AG10803 (cell line): ENCODE data around the gene FBLN7.

Source experiments
- DNase-seq: peaks from one replicate; pipeline ENCODE4 v3.0.0; 2010; ENCODE audit warnings: low read depth
- H3K4me3 ChIP-seq: 2 replicates; pipeline ENCODE4 v1.5.1; 2011; ENCODE audit warnings: mild to moderate bottlenecking, low read length, control low read depth
- TF ChIP-seq, protein P1 (sequence below): conservative IDR thresholded peaks from 2 replicates; pipeline ENCODE4 v1.5.1; 2011; ENCODE audit warnings: mild to moderate bottlenecking, low read length, control low read depth, inconsistent platforms

Gene FBLN7

DNA sequence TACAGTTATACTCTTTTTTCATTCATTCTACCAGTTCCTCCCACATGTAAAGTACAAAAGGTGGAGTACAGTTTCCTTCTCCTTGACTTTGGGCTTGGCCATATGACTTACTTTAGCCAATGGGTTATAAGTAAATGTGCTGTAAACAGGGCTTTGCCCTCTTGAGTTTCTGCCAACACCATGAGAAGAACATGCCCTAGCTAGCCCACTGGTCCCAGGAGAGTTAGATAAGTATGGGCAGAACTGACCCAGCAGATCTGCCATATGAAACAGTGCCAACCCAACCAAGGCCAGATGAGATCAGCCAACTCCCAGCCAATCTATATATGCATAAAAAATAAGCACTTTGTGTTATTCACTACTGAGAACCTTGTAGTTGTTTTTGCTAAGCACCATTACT, 91.2 kb downstream of the FBLN7 start:
- peak; percentile 50 for DNase-seq
- TF ChIP-seq, protein P1, sequence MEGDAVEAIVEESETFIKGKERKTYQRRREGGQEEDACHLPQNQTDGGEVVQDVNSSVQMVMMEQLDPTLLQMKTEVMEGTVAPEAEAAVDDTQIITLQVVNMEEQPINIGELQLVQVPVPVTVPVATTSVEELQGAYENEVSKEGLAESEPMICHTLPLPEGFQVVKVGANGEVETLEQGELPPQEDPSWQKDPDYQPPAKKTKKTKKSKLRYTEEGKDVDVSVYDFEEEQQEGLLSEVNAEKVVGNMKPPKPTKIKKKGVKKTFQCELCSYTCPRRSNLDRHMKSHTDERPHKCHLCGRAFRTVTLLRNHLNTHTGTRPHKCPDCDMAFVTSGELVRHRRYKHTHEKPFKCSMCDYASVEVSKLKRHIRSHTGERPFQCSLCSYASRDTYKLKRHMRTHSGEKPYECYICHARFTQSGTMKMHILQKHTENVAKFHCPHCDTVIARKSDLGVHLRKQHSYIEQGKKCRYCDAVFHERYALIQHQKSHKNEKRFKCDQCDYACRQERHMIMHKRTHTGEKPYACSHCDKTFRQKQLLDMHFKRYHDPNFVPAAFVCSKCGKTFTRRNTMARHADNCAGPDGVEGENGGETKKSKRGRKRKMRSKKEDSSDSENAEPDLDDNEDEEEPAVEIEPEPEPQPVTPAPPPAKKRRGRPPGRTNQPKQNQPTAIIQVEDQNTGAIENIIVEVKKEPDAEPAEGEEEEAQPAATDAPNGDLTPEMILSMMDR: no peak
- H3K4me3 ChIP-seq: no peak overlapping the region

- DNase-seq: no peak
- no peak overlapping the region for H3K4me3 ChIP-seq
- TF ChIP-seq, protein P1: no peak
Measured at GRCh38 chr2:112230371-112230770, 92.2 kb downstream of the FBLN7 start.
